Fibroblast of pulmonary artery (primary cell): ENCODE measurements around the gene RNFT2.

Source experiments
- DNase-seq: peaks from one replicate; pipeline ENCODE4 v3.0.0-alpha.2; 2010; ENCODE audit warnings: low read depth
- H3K4me3 ChIP-seq: replicated peaks from 2 replicates; pipeline ENCODE4 v1.5.1; 2011; ENCODE audit warnings: low read depth, mild to moderate bottlenecking, control low read depth, low read length, moderate library complexity
- TF ChIP-seq, protein P1 (sequence below): IDR thresholded peaks from 2 replicates; pipeline ENCODE4 v1.5.1; 2011; ENCODE audit warnings: mild to moderate bottlenecking, control low read depth, low read length, inconsistent platforms; ENCODE audit errors: missing control alignments

RNFT2 gene

DNA sequence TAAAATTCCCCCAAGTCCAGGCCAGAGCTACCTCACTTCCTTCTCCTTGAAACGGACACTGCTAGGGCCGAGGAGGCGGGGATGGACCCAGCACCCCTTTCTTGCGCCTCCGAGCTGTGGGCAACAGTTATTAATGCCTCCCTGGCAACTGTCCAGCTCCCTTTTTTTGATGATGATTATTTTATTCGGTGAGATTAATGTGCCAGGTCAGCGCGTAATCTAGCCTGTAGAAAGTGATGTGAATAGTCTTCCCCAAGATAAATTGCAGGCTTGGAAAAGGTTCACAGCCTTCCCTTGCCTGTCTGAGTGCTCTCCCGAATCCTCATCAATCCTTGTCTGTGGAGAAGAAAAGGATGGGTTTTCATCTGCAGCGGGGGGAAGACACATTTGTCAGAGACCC, 54.3 kb downstream of the RNFT2 start:
- DNase-seq: no peak
- TF ChIP-seq, protein P1, sequence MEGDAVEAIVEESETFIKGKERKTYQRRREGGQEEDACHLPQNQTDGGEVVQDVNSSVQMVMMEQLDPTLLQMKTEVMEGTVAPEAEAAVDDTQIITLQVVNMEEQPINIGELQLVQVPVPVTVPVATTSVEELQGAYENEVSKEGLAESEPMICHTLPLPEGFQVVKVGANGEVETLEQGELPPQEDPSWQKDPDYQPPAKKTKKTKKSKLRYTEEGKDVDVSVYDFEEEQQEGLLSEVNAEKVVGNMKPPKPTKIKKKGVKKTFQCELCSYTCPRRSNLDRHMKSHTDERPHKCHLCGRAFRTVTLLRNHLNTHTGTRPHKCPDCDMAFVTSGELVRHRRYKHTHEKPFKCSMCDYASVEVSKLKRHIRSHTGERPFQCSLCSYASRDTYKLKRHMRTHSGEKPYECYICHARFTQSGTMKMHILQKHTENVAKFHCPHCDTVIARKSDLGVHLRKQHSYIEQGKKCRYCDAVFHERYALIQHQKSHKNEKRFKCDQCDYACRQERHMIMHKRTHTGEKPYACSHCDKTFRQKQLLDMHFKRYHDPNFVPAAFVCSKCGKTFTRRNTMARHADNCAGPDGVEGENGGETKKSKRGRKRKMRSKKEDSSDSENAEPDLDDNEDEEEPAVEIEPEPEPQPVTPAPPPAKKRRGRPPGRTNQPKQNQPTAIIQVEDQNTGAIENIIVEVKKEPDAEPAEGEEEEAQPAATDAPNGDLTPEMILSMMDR: no peak

DNA sequence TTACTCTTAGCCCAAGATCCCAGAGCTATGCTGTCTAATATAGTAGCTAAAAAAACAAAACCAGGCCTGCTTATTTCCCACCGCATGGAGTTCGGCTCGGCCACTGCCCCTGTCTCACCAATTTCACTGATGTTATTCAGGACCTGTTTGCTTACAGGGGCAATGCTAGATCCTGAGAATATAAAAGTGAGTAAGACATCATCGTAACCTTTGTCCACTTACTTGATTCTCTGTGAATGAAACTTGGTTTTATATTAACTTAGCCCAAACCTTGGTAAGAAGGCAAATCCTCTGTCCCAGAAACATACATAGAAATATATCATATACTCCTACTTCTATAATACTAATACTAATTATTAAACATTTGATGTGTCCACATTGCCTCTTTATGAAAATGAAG, 56.6 kb downstream of the RNFT2 start:
- no peak for DNase-seq
- H3K4me3 ChIP-seq: no peak overlapping the region
- TF ChIP-seq, protein P1: no peak

More for the DNA sequence above, 54.3 kb downstream of the RNFT2 start:
- H3K4me3 ChIP-seq: no peak overlapping the region

DNA sequence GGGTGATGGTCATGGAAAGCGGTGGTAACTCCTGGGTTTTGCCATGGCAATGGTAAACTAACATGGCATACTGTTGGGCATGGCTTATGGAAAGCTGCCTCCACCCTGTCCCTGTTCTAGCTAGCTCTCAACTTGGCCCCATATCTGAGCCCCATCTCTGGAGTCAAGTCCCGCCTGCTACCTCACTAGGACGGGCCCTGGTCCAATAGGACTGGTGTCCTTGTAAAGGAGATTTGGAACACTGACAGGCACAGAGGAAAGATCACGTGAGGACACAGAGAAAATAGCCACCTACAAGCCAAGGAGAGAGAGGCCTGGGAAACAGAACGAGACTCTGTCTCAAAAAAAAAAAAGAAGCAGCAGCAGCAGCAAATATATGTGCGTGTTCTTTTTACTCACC, 59.8 kb downstream of the RNFT2 start:
- DNase-seq: no peak
- TF ChIP-seq, protein P1: no peak
- H3K4me3 ChIP-seq: no peak overlapping the region

DNA sequence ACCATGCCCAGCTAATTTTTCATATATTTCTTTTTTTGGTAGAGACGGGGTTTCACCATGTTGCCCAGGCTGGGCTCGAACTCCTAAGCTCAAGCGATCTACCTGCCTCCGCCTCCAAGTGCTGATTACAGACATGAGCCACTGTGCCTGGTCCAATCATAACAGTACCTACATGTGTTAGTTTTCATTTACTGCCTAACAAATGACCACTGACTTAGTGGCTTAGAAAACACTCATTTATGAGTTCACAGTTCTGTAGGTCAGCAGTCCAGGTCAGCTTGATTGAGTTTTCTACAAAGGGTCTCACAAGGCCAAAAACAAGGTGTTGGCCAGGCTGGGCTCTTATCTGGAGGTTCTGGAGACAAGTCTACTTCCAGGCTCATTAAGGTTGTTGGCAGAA, 60.6 kb downstream of the RNFT2 start:
- DNase-seq: no peak
- TF ChIP-seq, protein P1: no peak
- H3K4me3 ChIP-seq: no peak overlapping the region

DNA sequence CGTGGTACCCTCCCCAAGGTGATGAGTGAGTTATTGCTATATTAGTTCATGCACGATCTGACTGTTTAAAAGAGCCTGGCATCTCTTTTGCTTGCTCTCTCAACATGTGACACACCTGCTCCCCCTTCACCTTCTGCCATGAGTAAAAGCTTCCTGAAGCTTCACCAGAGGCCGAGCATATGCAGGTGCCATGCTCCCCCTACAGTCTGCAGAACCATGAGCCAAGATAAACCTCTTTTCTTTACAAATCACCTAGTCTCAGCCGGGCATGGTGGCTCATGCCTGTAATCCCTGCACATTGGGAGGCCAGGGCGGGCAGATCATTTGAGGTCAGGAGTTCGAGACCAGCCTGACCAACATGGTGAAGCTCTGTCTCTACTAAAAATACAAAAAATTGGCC, 61.8 kb downstream of the RNFT2 start:
- TF ChIP-seq, protein P1: no peak
- DNase-seq: no peak
- H3K4me3 ChIP-seq: no peak overlapping the region

DNA sequence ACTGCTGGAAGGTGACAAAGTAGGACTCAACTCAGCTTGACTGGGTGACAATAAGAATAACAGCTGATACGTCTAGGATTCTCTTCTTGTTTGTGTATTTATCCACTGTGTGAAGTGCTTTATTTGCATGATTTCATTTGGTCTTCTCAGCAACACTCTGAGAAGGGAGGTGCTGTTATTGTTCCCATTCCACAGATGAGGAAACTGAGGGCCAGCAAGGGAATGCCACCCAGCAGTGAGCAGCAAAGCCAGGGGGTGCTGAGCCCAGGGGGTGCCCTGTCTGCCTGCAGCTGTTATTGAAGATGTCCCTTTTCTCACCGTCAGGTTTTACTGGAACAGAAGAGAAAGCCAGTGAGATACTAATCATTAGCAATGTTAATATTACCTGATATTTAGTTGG, 62.8 kb downstream of the RNFT2 start:
- no peak overlapping the region for H3K4me3 ChIP-seq
- DNase-seq: no peak
- TF ChIP-seq, protein P1: no peak

DNA sequence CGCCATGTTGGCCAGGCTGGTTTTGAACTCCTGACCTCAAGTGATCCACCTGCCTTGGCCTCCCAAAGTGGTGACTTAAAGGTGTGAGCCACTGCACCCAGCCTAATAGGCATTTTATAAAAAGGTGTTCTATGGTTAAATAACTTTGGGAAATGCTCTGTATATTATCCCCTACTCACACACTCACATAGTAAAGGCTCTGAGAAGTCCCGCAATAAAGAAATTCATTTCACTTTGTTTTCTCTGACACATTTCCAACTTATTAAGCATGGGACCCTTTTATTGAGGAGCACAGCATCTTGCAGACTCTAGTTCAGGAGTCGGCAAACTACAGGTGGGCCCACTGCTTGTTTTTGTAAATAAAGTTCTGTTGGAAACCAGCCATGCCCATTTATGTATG, 63.9 kb downstream of the RNFT2 start:
- TF ChIP-seq, protein P1: no peak
- H3K4me3 ChIP-seq: no peak overlapping the region
- no peak for DNase-seq
